ENCODE results near the gene FOLR2. TPM values are rescaled to one million over a fixed set of nuclear protein-coding genes. Genes with fewer than 3 reads are reported as not detected.

FOLR2 gene
- total and polyA plus RNA-seq, 2 experiments from 2014 or later: not detected

DNA sequence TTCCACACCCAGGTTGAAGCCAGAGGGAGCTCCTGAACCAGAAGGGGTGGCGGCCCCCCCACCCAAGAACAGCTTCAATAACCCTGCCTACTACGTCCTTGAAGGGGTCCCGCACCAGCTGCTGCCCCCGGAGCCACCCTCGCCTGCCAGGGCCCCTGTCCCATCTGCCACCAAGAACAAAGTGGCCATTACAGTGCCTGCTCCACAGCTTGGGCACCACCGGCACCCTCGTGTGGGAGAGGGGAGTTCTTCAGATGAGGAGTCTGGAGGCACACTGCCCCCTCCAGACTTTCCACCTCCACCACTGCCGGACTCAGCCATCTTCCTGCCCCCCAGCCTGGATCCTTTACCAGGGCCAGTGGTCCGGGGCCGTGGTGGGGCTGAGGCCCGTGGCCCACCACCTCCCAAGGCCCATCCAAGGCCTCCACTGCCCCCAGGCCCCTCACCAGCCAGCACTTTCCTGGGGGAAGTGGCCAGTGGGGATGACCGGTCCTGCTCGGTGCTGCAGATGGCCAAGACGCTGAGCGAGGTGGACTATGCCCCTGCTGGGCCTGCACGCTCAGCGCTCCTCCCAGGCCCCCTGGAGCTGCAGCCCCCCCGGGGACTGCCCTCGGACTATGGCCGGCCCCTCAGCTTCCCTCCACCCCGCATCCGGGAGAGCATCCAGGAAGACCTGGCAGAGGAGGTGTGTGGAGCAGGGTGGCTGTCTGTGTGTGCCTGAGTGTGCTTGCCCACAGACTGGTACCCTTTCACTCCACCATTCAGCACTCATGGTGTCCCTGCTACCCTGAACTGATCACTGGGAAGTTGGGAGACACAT, 20.7 kb downstream of the FOLR2 start:
- no peaks in the 10 kb centered on the region for H3K9me2 ChIP-seq (ENCODE audit: insufficient read depth)
- TF ChIP-seq, protein P1, sequence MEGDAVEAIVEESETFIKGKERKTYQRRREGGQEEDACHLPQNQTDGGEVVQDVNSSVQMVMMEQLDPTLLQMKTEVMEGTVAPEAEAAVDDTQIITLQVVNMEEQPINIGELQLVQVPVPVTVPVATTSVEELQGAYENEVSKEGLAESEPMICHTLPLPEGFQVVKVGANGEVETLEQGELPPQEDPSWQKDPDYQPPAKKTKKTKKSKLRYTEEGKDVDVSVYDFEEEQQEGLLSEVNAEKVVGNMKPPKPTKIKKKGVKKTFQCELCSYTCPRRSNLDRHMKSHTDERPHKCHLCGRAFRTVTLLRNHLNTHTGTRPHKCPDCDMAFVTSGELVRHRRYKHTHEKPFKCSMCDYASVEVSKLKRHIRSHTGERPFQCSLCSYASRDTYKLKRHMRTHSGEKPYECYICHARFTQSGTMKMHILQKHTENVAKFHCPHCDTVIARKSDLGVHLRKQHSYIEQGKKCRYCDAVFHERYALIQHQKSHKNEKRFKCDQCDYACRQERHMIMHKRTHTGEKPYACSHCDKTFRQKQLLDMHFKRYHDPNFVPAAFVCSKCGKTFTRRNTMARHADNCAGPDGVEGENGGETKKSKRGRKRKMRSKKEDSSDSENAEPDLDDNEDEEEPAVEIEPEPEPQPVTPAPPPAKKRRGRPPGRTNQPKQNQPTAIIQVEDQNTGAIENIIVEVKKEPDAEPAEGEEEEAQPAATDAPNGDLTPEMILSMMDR (conservative IDR thresholded peaks at IDR 0.05; ENCODE audit: low read depth in 2 of 2): peak in 1 of 2 experiments; percentile 14; a peak in 1 of 4 replicates
- TF ChIP-seq CREB1 (CRISPR knock-in tag; IDR thresholded peaks at IDR 0.05; ENCODE audit: low read depth): no peak
- H3K4me3 ChIP-seq: peak overlapping the region; percentile 39; the same call in 1 of the 2 replicates
- no peaks in the 10 kb centered on the region for H3K36me3 ChIP-seq (ENCODE audit: insufficient read depth)
- ATAC-seq (peak; percentile 0; the same call in 2 of the 3 replicates), DNase-seq (ENCODE audit: low spot score) (no peak)
- Mint-ChIP-seq H3K4me3 (no peak overlapping the region), H3K9me3 (peaks cover 4% of the 10 kb centered on the region; the same call in 2 of the 3 replicates), H3K27me3 (ENCODE audit: insufficient read depth, low read depth, poor library complexity) (peaks cover 45% of the 10 kb centered on the region), H3K4me1 (peaks cover 34% of the 10 kb centered on the region), H3K36me3 (ENCODE audit: low read depth) (peaks cover 47% of the 10 kb centered on the region), H3K27ac (no peak overlapping the region)
- H3K27me3 ChIP-seq (ENCODE audit: insufficient read depth): peaks cover 41% of the 10 kb centered on the region
- peaks cover 22% of the 10 kb centered on the region for H3K4me1 ChIP-seq (ENCODE audit: insufficient read depth)
- H3K79me2 ChIP-seq (replicated peaks; ENCODE audit: insufficient read depth): no peaks in the 10 kb centered on the region
- H3K27ac ChIP-seq (ENCODE audit: low read depth): no peak overlapping the region
- H2AFZ ChIP-seq: no peak overlapping the region
- no peaks in the 10 kb centered on the region for H3F3A ChIP-seq (replicated peaks; ENCODE audit: low read depth)
- peak overlapping the region; percentile 94 for H3K4me2 ChIP-seq
- H4K20me1 ChIP-seq (replicated peaks; ENCODE audit: insufficient read depth): peaks cover 1% of the 10 kb centered on the region

DNA sequence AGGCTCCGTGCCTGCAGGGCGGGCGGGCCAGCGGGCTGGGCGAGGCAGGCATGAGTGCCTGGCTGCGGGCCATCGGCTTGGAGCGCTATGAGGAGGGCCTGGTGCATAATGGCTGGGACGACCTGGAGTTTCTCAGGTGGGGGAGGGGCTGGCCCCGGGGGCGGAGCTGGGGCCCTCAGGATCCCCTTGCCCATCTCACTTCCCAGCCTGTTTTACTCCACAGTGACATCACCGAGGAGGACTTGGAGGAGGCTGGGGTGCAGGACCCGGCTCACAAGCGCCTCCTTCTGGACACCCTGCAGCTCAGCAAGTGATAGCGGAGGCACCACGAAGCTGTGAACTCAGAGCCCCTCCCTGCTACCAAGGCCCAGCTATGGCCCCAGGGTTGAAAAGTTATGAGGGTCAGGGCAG, 21.5 kb downstream of the FOLR2 start:
- DNase-seq (ENCODE audit: low spot score) (peak; percentile 95), ATAC-seq (peak; percentile 70)
- Histone ChIP-seq H3K79me2 (replicated peaks; ENCODE audit: insufficient read depth) (no peaks in the 10 kb centered on the region), H2AFZ (no peak overlapping the region), H3K36me3 (ENCODE audit: insufficient read depth) (no peaks in the 10 kb centered on the region), H4K20me1 (replicated peaks; ENCODE audit: insufficient read depth) (peaks cover 8% of the 10 kb centered on the region), H3K27ac (ENCODE audit: low read depth) (no peak overlapping the region), H3K4me2 (peak overlapping the region; percentile 94), H3K4me1 (ENCODE audit: insufficient read depth) (peaks cover 22% of the 10 kb centered on the region), H3F3A (replicated peaks; ENCODE audit: low read depth) (0 out of 2 replicates have a peak, but pooled peaks cover 1% of the 10 kb centered on the region), H3K4me3 (peak overlapping the region; percentile 60), H3K9me2 (ENCODE audit: insufficient read depth) (no peaks in the 10 kb centered on the region), H3K27me3 (ENCODE audit: insufficient read depth) (peaks cover 48% of the 10 kb centered on the region)
- H3K4me1 Mint-ChIP-seq: peaks cover 34% of the 10 kb centered on the region
- peaks cover 39% of the 10 kb centered on the region for H3K36me3 Mint-ChIP-seq (ENCODE audit: low read depth)
- no peak overlapping the region for H3K27ac Mint-ChIP-seq
- H3K9me3 Mint-ChIP-seq: peaks cover 4% of the 10 kb centered on the region; the same call in 2 of the 3 replicates
- H3K4me3 Mint-ChIP-seq: peak overlapping the region; percentile 77; the same call in 2 of the 3 replicates
- H3K27me3 Mint-ChIP-seq (ENCODE audit: insufficient read depth, low read depth, poor library complexity): peaks cover 51% of the 10 kb centered on the region
- TF ChIP-seq, protein P1 (conservative IDR thresholded peaks at IDR 0.05; ENCODE audit: low read depth in 2 of 2): peak; percentile 84 to 89
- TF ChIP-seq CREB1 (CRISPR knock-in tag; IDR thresholded peaks at IDR 0.05; ENCODE audit: low read depth) (peak; percentile 80), NANOG (IDR thresholded peaks at IDR 0.05; ENCODE audit: borderline replicate concordance) (no peak), ZNF331 (CRISPR knock-in tag; IDR thresholded peaks at IDR 0.05; ENCODE audit: low read depth) (no peak), POLR2AphosphoS5 (IDR thresholded peaks at IDR 0.05; ENCODE audit: low read depth) (peak; percentile 33; the same call in 1 of the 2 replicates)

Data from GM23338 (cell line).